Endothelial cell of umbilical vein (primary cell): ENCODE data around the gene PXMP4. TPM values are rescaled to one million over a fixed set of nuclear protein-coding genes. Genes with fewer than 3 reads are reported as not detected.

ENCODE experiments used
- BruUV-seq: library from RNA; stranded (reverse); fragments of 400-500 nt; replicated peaks from 2 replicates; lab custom pipeline; 2021; lab: Mats Ljungman, UMichigan
- CTCF ChIA-PET: fragments of 300-600, 350-600 bp; sonication (Branson Sonifier 250); formaldehyde crosslinking; loops from one replicate; lab custom pipeline; 2021; ENCODE audit warnings: antibody characterized with exemption, inconsistent platforms; lab: Charles Lee
- POLR2A ChIA-PET: fragments of 300-600, 350-600 bp; sonication (Branson Sonifier 250); formaldehyde crosslinking; loops from one replicate; lab custom pipeline; 2021; ENCODE audit warnings: antibody characterized with exemption, inconsistent platforms; lab: Charles Lee
- DNase-seq: peaks from one replicate; pipeline ENCODE4 v3.0.0-alpha.2; 2011; ENCODE audit warnings: low read depth, low spot score
- FAIRE-seq: peaks from 2 replicates; lab custom pipeline; 2011; peaks lifted over from hg19 to GRCh38; lab: Jason Lieb, UNC
- H2AFZ ChIP-seq: 2 replicates; pipeline ENCODE4 v1.6.0; 2012; ENCODE audit warnings: low read depth, low read length, control low read depth, inconsistent platforms
- H3K27ac ChIP-seq: 2 replicates; pipeline ENCODE4 v1.5.1; 2011; ENCODE audit warnings: low read depth, mild to moderate bottlenecking, control low read depth, low read length, moderate library complexity; ENCODE audit not compliant: insufficient read depth
- H3K27me3 ChIP-seq, 2 experiments: 2 replicates each; pipeline versions ENCODE4 v1.6.0 to v1.6.1; 2011; ENCODE audit warnings: low read length in 2 of 2, mixed read lengths in 1 of 2; ENCODE audit not compliant: control insufficient read depth in 2 of 2, insufficient read depth in 2 of 2
- H3K36me3 ChIP-seq, 2 experiments: 2 replicates in 1 of 2; 3 replicates in 1 of 2; pipeline ENCODE4 v1.5.1; 2011; ENCODE audit warnings: low read length in 2 of 2, mild to moderate bottlenecking in 1 of 2, moderate library complexity in 1 of 2; ENCODE audit not compliant: control insufficient read depth in 2 of 2, insufficient read depth in 2 of 2; ENCODE audit errors: extremely low read depth in 1 of 2
- H3K4me1 ChIP-seq: 3 replicates; pipeline ENCODE4 v1.5.1; 2011; ENCODE audit warnings: mild to moderate bottlenecking, low read length; ENCODE audit not compliant: control insufficient read depth, insufficient read depth; ENCODE audit errors: extremely low read depth
- H3K4me2 ChIP-seq: 2 replicates; pipeline ENCODE4 v1.6.1; 2011; ENCODE audit warnings: low read length, control low read depth, mixed read lengths; ENCODE audit not compliant: insufficient read depth
- H3K4me3 ChIP-seq, 3 experiments: fragments of 200-600 bp in 1 of 3; sonication (generic), shearing (Covaris generic) in 1 of 3; replicated peaks in 1 of 3; 2 replicates each; pipeline ENCODE4 v1.5.1; 2011 to 2016; ENCODE audit warnings: control low read depth in 3 of 3, low read length in 3 of 3, mild to moderate bottlenecking in 2 of 3, inconsistent platforms in 1 of 3, low read depth in 1 of 3, moderate library complexity in 1 of 3; ENCODE audit not compliant: insufficient read depth in 1 of 3
- H3K79me2 ChIP-seq: 2 replicates; pipeline ENCODE4 v1.6.0; 2012; ENCODE audit warnings: low read length, inconsistent platforms; ENCODE audit not compliant: control insufficient read depth, insufficient read depth
- H3K9ac ChIP-seq: replicated peaks from 2 replicates; pipeline ENCODE3; 2011; ENCODE audit warnings: low read length, control low read depth; ENCODE audit not compliant: insufficient read depth; ENCODE audit errors: extremely low read depth
- H3K9me1 ChIP-seq: replicated peaks from 3 replicates; pipeline ENCODE4 v1.6.0; 2011; ENCODE audit warnings: mild to moderate bottlenecking, low read length; ENCODE audit not compliant: control insufficient read depth, insufficient read depth; ENCODE audit errors: extremely low read depth
- H3K9me3 ChIP-seq: replicated peaks from 2 replicates; pipeline ENCODE4 v1.5.1; 2012; ENCODE audit warnings: low read length, inconsistent platforms; ENCODE audit not compliant: control insufficient read depth, insufficient read depth
- H4K20me1 ChIP-seq: replicated peaks from 2 replicates; pipeline ENCODE3; 2011; ENCODE audit warnings: mild to moderate bottlenecking, low read length; ENCODE audit not compliant: control insufficient read depth, insufficient read depth; ENCODE audit errors: extremely low read depth
- CTCF ChIP-seq, 2 donors: IDR thresholded peaks; 1 replicate in 1 of 2; 2 replicates in 1 of 2; pipeline ENCODE4 v1.5.1; 2011; ENCODE audit warnings: low read length in 2 of 2, mild to moderate bottlenecking in 2 of 2, moderate library complexity in 2 of 2, control low read depth in 1 of 2, inconsistent platforms in 1 of 2, low read depth in 1 of 2; ENCODE audit not compliant: insufficient read depth in 1 of 2; ENCODE audit errors: extremely low read depth in 1 of 2
- EZH2 ChIP-seq: IDR thresholded peaks from 2 replicates; pipeline ENCODE4 v1.6.1; 2012; ENCODE audit warnings: borderline replicate concordance, low read depth, mild to moderate bottlenecking, moderate library complexity, low read length, inconsistent platforms; ENCODE audit not compliant: severe bottlenecking
- FOS ChIP-seq: IDR thresholded peaks from 2 replicates; pipeline ENCODE4 v1.6.1; 2011; ENCODE audit warnings: mild to moderate bottlenecking, low read length, moderate library complexity, borderline replicate concordance; ENCODE audit not compliant: insufficient read depth
- GATA2 ChIP-seq: IDR thresholded peaks from 2 replicates; pipeline ENCODE4 v1.7.0; 2011; ENCODE audit warnings: low read depth, mild to moderate bottlenecking, moderate library complexity, mixed read lengths, low read length; ENCODE audit not compliant: insufficient read length, insufficient read depth
- JUN ChIP-seq: IDR thresholded peaks from 2 replicates; pipeline ENCODE4 v1.6.1; 2011; ENCODE audit warnings: borderline replicate concordance, low read depth; ENCODE audit not compliant: insufficient read length, insufficient read depth
- MYC ChIP-seq: IDR thresholded peaks from one replicate; pipeline ENCODE4 v1.6.1; 2011; ENCODE audit warnings: mild to moderate bottlenecking, low read depth, low read length
- POLR2A ChIP-seq: IDR thresholded peaks from 2 replicates; pipeline ENCODE4 v1.6.1; 2012; ENCODE audit warnings: low read depth, mild to moderate bottlenecking, control low read depth, low read length
- POLR2AphosphoS5 ChIP-seq: IDR thresholded peaks from 2 replicates; pipeline ENCODE4 v1.6.1; 2012; ENCODE audit warnings: low read depth, mild to moderate bottlenecking, control low read depth, low read length, moderate library complexity; ENCODE audit not compliant: insufficient read depth
- dilution Hi-C: fragments of 300-500 bp; cut with MboI; formaldehyde crosslinking; loops from one replicate; pipeline ENCODE4 v1.15.0; 2019; ENCODE audit warnings: low sequenced_read_pairs; ENCODE audit not compliant: extremely low pct_ligation_motif_present
- intact Hi-C: fragments of 100-400 bp; cut with micrococcal nuclease; formaldehyde crosslinking; loops from one replicate; pipeline ENCODE4 v1.10.0; 2022
- polyA plus RNA-seq, 4 experiments: library from polyadenylated mRNA; depleted of rRNA in 3 of 4; stranded (reverse) in 3 of 4; unstranded in 1 of 4; fragments of >200 nt; gene quantifications; 2 replicates each; pipeline versions ENCODE4 v1.2.1 to v1.2.3, GENCODE V29; 2011 to 2012; ENCODE audit warnings: missing spikeins in 1 of 4
- total RNA-seq: library from RNA; stranded (reverse); gene quantifications from 2 replicates; pipeline ENCODE4 v1.2.3, GENCODE V29; 2021
- TF ChIP-seq, protein P1 (sequence below): IDR thresholded peaks from 2 replicates; pipeline ENCODE4 v1.6.1; 2011; ENCODE audit not compliant: insufficient read depth, insufficient read length

Gene PXMP4
- total and polyA plus RNA-seq, 2 donors (not counting 3 experiments of a cell fraction or from before 2014, with no cell fraction given): 6.9 to 8.5 TPM

- Histone ChIP-seq H3K9me3 (no peaks in the 10 kb centered on the region), H3K79me2 (no peaks in the 10 kb centered on the region), H3K27ac (no peak overlapping the region), H3K4me2 (no peak overlapping the region), H3K4me1 (no peaks in the 10 kb centered on the region), H3K4me3 (no peak overlapping the region), H3K9ac (no peak overlapping the region), H3K36me3 (no peaks in the 10 kb centered on the region), H3K9me1 (no peaks in the 10 kb centered on the region), H4K20me1 (no peaks in the 10 kb centered on the region), H3K27me3 (no peaks in the 10 kb centered on the region), H2AFZ (no peak overlapping the region)
- no peak for TF ChIP-seq GATA2
- no peak for TF ChIP-seq FOS
- no peak for TF ChIP-seq POLR2A
- TF ChIP-seq CTCF (IDR thresholded peaks at IDR 0.05; ENCODE audit: extremely low read depth in 1 of 2, insufficient read depth in 1 of 2, low read depth in 1 of 2, low read length in 2 of 2): no peak
- ChIA-PET CTCF (no interaction called here), POLR2A (no interaction called here)
- dilution Hi-C loops: no loop called here
- FAIRE-seq (no peak), DNase-seq (no peak)
- BruUV-seq: no TSS peak
- intact Hi-C loops: no loop called here
Measured at GRCh38 chr20:33744181-33744580, 24.1 kb upstream of the PXMP4 start.

DNA sequence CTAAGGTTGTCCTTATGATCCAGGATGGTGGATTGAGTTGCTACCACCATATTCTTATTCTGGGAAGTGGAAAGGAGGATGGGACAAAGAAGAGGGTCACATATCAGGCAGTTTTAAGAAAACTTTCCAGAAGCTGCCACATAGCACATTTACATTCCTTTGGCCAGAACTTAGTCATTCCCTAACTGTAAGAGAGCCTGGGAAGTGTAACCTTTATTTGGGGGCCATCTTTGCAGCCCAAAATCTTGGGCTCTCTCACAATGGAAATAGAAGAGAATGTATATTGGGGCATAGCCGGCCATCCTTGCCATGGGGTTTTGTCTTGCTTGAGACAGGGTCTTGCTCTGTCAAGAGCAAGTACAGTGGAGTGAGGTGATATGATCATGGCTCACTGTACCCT lies 20.1 kb upstream of the PXMP4 start:
- Histone ChIP-seq H3K9ac (no peak overlapping the region), H3K4me2 (no peak overlapping the region), H3K79me2 (no peaks in the 10 kb centered on the region), H3K4me3 (no peak overlapping the region), H3K4me1 (no peaks in the 10 kb centered on the region), H3K27me3 (no peaks in the 10 kb centered on the region), H2AFZ (no peak overlapping the region), H3K27ac (no peak overlapping the region), H3K9me3 (peaks cover 4% of the 10 kb centered on the region), H3K9me1 (no peaks in the 10 kb centered on the region), H3K36me3 (no peaks in the 10 kb centered on the region), H4K20me1 (no peaks in the 10 kb centered on the region)
- dilution Hi-C loops: no loop called here
- no TSS peak for BruUV-seq
- intact Hi-C loops: no loop called here
- ChIA-PET CTCF (no interaction called here), POLR2A (no interaction called here)
- no peak for TF ChIP-seq CTCF (IDR thresholded peaks at IDR 0.05; ENCODE audit: extremely low read depth in 1 of 2, insufficient read depth in 1 of 2, low read depth in 1 of 2, low read length in 2 of 2)
- TF ChIP-seq JUN: no peak
- no peak for TF ChIP-seq EZH2
- no peak for TF ChIP-seq POLR2AphosphoS5
- no peak for TF ChIP-seq POLR2A
- TF ChIP-seq FOS: no peak
- no peak for TF ChIP-seq MYC
- no peak for TF ChIP-seq GATA2
- TF ChIP-seq, protein P1, sequence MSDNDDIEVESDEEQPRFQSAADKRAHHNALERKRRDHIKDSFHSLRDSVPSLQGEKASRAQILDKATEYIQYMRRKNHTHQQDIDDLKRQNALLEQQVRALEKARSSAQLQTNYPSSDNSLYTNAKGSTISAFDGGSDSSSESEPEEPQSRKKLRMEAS: no peak
- no peak for DNase-seq
- no peak for FAIRE-seq
